Activated gamma-delta T cell (primary cell): ENCODE results near the gene VPS33B.
A peak's percentile ranks its signal among the peaks of the same experiment; 100 is the strongest.
"Not testable (repeated sequence)": the region's sequence is repeated elsewhere in the genome, so short reads cannot be mapped to it uniquely, and the experiment has no call there.

ENCODE experiments used
- DNase-seq: peaks from one replicate; lab custom pipeline; 2025; lab: John Stamatoyannopoulos, UW

Gene VPS33B

DNA sequence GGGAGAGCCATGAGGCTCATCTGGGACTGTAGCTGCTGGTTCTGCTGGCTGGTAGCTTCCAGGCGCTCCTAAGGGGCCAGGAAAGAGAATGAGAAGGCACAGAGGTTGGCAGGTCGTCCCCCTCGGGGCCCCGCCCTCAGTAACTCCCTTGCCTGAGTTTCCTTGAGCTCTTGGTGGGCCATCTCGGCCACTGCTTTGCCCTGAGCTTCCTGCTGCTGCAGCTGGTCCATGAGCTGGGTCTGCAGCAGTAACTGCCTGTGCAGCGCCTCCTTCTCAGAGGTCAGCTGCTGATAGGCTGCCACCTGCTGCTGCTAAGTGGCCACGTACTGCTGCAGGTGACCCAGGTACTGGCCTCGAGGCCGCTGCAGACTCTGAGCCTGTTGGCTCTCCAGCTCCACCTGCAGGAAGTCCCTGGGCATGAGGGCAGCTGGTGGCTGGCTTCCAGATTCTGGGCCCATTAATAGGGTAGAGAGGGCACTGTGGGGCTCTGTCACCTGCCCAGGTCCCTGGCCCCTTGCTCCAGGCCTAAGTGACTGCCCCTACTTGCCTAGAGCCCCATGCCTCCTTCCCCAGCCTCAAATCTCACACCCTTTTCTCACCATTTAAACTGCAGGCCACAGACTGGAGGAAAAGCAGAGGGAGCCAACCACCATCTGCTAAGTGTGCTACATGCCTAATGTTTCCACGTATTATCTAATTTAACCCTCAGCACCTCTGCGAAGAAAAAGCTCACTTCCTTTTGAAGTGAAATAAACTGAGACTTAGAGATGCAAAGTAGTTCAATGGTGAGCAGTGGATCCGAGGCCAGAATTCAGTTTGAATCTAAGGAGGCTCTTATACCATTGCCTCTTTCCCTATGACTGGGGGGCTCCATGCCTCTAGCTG, 10.8 kb upstream of the VPS33B start:
- DNase-seq: no peak

- no peak for DNase-seq
Observed at GRCh38 chr15:91031796-91032195, 9.4 kb upstream of the VPS33B start.

- no peak for DNase-seq
Observed at GRCh38 chr15:91027677-91028076, 5.3 kb upstream of the VPS33B start.

DNA sequence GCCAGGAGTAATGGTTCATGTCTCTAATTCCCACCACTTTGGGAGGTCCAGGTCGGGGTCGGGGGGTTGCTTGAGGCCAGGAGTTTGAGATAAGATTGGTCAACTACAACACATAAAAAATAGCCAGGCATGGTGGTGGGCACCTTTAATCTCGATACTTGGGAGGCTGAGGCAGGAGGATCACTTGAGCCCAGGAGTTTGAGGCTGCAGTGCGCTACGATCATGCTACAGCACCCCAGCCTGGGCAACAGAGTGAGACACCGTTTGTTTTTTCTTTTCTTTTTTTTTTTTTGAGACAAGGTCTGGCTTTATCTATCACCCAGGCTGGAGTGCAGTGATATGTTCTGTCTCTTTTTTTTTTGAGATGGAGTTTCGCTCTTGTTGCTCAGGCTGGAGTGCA, 1.3 kb upstream of the VPS33B start:
- DNase-seq: no peak

GRCh38 chr15:91022832-91023129, 387 bp upstream of the VPS33B start:
- no peak for DNase-seq

- DNase-seq: no peak
Observed at GRCh38 chr15:91021516-91022074, 799 bp downstream of the VPS33B start.

DNA sequence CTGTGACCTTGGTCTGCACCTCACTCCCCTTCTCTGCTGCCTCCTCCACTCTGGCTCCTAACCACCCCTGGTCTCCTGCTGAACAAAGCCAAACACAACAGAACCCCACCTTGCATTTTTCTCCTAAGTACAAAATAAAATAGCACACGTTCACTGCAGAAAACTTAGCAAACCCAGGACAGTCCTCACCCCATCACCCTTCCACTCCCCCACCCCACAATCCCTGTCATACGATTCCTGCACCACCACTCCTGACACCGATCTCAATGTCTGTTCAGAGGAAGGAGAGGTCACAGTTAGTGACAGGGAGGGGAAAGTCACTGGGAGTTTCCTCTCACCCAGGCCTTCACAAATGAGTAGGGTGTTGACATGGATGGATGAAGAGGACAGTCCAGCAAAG, 4.2 kb downstream of the VPS33B start:
- DNase-seq: no peak

GRCh38 chr15:91017716-91018115, 4.7 kb downstream of the VPS33B start:
- DNase-seq: no peak

- DNase-seq: not testable (repeated sequence)
Observed at GRCh38 chr15:91013701-91014100, 8.7 kb downstream of the VPS33B start.

DNA sequence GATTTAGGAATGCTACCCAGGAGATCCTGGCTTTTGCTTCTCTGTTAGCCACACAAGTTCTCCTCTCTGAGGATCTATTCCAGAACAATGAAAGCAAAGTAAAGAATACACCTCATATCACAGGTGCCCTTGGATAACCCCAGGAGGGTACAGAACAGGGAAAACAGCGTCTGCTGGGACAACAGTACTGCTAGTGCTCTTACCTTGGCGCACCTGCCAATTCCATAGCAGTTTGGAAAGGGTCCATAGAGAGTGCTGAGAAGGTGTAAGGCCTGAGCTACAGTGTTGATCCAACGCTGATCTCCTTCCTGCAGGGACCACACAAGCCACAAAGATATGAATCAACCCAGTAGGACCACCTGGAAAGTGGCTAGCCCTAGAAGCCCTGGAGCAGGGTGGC, 15.1 kb downstream of the VPS33B start:
- DNase-seq: no peak

- DNase-seq: no peak
Observed at GRCh38 chr15:91001209-91001608, 21.2 kb downstream of the VPS33B start.

DNA sequence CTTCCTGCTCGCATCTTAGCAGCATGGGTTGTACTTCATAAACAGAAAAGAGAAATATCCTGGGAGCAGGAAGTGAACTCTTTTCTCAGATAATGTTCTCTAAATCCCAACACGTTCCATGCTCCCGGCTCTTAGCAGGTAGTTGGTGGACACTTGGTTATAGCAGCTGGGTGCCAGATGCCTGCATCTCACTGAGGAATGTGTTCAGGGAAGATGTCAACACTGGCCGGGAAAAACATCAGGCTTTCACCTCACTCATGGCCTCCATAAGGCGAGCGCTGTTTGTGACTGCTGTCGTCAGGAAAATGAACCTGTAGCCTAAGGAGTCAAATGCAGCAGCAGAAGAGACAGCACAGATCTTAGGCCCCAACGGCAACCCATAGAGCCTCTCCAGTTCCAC, 23.7 kb downstream of the VPS33B start:
- DNase-seq: no peak

DNA sequence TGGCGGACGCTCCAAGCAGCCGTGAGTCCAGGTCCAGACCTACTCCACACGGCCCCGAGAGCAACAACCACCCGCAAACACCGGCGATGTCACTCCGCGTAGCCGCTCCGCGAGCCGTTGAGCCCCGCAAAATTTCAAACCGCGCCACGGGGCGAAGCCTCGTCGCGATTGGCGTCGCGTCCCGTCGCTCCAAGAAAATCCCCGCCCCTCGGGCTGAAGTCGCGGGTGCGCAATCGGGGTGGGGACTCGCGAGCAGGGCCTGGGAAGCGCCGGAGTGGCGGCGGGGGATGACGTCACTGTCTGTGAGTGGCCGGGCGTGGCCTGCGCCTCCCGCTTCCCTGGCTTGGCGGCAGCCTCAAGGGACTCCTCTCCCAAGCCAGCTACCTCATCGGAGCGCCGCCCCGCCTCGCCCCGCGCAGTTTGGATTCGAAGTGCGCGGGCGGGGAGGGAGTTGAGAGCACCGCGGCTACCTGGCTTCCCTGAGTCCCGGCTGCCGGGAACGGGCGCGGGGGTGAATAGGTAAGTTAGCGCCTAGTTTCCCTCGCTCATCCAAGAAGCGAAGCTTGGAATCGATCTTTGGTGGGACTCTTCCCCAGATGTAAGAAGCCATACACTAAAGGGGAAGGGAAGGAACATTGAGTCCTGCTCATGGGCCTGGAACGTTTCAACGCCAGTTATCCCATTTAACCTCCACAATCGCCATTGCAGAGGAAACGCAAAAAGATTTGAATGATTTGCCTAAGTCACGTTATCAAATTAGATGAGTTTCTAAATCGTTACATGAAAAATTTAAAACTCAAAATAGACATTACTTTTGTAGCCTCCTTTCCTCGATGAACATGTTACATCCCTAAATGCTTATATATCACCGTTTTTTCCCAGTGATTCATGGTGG, 27.7 kb downstream of the VPS33B start, which contains the start of gene PRC1:
TSS of gene PRC1 (minus strand) at position 119 of the 895 bp plus-strand sequence. CDS start at position 1, 118 bp downstream.
- peak; percentile 97 for DNase-seq

- DNase-seq: peak; percentile 26
Observed at GRCh38 chr15:90994059-90994416, 28.4 kb downstream of the VPS33B start.

- DNase-seq: no peak
Observed at GRCh38 chr15:90991587-90992285, 30.7 kb downstream of the VPS33B start.

- DNase-seq: no peak
Observed at GRCh38 chr15:90990446-90990845, 31.9 kb downstream of the VPS33B start.

- no peak for DNase-seq
Observed at GRCh38 chr15:90989040-90989768, 33.2 kb downstream of the VPS33B start.

DNA sequence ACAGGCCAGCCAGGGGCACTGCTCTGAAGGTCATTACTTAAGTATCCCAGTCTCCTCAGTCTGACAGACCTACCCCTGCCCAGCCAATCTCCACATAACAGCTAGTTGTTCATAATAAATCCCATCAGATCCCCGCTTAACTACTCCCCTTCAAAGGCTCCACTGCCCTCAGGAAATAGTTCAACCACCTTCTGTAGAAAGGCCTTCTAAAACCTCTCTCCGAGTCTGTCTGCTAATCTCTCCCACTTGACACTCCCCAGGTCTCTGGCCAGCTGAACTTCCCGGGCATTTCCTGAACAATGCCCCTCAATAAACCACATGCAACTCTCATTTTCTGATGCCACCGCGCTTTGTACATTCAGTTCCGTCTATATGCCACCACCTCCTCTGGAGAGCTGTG, 34.1 kb downstream of the VPS33B start:
- DNase-seq: no peak

DNA sequence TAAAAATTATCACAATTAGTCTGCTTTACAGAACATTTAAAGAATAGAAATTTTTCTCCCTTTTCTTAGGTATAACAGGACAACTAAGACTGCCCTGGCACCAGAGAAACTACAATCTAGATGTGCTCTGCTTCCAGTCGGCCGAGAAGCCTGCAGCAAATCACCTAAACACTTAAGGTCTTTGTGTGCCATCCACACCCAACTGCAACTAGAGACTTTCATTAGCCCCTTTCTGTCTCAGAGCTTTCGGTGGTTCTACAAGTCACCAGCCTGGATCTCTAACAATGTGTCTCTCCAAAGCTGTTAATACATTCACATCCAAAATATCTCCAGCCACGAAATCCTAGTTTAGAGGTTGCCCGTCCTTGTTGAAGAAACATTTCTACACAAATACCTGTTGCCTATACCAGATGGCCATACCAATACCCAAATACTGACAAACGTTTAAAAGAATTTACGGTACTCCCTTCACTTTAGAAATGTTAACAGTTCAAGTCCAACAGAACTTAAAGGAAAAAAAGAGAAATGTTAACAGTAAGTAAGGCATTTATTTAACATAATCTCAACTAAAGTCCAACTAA, 34.7 kb downstream of the VPS33B start:
- DNase-seq: no peak

DNA sequence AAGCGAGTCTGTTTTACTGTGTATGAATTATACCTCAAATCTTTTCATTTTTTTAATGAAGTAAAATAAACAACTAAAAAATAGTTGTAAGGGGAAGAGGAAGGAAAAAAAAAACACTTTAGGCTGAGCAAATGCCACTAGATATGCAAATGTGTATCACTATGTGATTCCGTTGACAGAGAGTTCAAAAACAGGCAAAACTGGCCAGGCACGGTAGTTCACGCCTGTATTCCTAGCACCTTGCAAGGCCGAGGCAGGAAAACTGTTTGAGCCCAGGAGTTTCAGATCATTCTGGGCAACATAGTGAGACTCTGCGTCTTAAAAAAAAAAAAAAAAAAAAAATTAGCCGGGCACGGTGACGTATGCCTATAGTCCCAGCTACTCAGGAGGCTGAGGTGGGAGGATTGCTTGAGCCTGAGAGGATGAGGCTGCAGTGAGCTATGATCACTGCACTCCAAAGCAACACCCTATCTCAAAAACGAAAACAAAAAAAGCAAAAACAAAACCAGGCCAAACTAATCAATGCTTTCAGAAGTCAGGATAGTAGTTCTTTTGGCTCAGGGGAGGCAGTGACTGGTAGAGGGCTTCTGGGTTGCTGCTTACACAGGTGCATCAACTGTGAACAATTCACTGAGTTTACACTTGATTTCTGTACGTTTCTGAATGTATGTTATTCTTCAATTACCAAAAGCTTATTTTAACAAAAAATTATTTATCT, 35.4 kb downstream of the VPS33B start:
- DNase-seq: no peak
